ENCODE data around the gene RPL5.

Gene RPL5

DNA sequence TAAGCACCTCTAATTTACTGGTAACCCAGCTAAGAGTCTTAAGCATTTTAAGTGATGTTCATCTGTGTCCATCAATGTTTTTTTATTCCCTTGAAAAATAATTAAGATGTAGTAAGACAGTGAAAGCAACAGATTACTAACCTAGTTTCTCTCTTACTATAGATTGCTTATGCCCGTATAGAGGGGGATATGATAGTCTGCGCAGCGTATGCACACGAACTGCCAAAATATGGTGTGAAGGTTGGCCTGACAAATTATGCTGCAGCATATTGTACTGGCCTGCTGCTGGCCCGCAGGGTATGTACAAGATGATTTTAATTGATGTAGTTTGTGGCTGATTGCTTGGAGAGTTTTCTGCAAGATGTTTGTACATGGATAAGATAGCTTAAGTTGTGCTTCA, 2.8 kb downstream of the RPL5 start:
- H3K36me3 Mint-ChIP-seq (ENCODE audit: low read depth), result peaks cover 78% of the 10 kb centered on the region
- no peaks in the 10 kb centered on the region for H3K9me3 Mint-ChIP-seq
- peak overlapping the region; percentile 99 for H3K4me3 Mint-ChIP-seq
- no peaks in the 10 kb centered on the region for H3K27me3 Mint-ChIP-seq (ENCODE audit: low read depth)
- H3K27ac Mint-ChIP-seq, result peak overlapping the region; percentile 22
- peaks cover 59% of the 10 kb centered on the region for H3K4me1 Mint-ChIP-seq (ENCODE audit: low read depth)
- DNase-seq (ENCODE audit: low spot score), result no peak

GRCh38 chr1:92837062-92837461, 5.2 kb downstream of the RPL5 start:
- H3K4me3 Mint-ChIP-seq, result peak overlapping the region; percentile 48
- no peaks in the 10 kb centered on the region for H3K27me3 Mint-ChIP-seq (ENCODE audit: low read depth)
- H3K27ac Mint-ChIP-seq, result peak overlapping the region; percentile 51
- no peaks in the 10 kb centered on the region for H3K9me3 Mint-ChIP-seq
- H3K4me1 Mint-ChIP-seq (ENCODE audit: low read depth), result peaks cover 62% of the 10 kb centered on the region
- H3K36me3 Mint-ChIP-seq (ENCODE audit: low read depth), result peaks cover 94% of the 10 kb centered on the region
- DNase-seq (ENCODE audit: low spot score), result no peak

GRCh38 chr1:92838519-92838918, 6.7 kb downstream of the RPL5 start:
- Mint-ChIP-seq H3K9me3 (no peaks in the 10 kb centered on the region), H3K27me3 (ENCODE audit: low read depth) (no peaks in the 10 kb centered on the region), H3K27ac (no peak overlapping the region), H3K36me3 (ENCODE audit: low read depth) (peaks cover 88% of the 10 kb centered on the region), H3K4me3 (peak overlapping the region; percentile 7), H3K4me1 (ENCODE audit: low read depth) (peaks cover 56% of the 10 kb centered on the region)
- no peak for DNase-seq (ENCODE audit: low spot score)

DNA sequence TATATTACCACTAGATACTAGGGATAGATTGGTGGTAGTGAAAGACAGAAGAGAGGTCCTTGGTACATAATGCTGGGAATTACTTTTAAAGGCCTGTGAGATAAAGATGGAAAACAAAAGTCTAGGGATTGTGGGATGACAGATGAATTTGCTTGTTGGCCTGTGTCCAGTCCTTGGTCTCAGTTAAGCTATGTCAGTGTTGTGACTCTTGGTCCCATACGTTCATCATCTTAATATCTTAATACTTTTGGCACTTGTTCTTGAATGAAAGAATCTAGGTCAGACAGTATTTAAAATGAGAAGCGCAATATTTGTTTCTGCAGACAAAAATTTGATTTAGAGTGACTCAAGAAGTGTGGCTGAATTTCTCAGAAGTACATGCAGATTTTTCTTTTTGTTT, 7.6 kb downstream of the RPL5 start:
- peaks cover 47% of the 10 kb centered on the region for H3K4me1 Mint-ChIP-seq (ENCODE audit: low read depth)
- no peak overlapping the region for H3K4me3 Mint-ChIP-seq
- peaks cover 88% of the 10 kb centered on the region for H3K36me3 Mint-ChIP-seq (ENCODE audit: low read depth)
- DNase-seq (ENCODE audit: low spot score), result no peak
- no peaks in the 10 kb centered on the region for H3K9me3 Mint-ChIP-seq
- no peak overlapping the region for H3K27ac Mint-ChIP-seq
- no peaks in the 10 kb centered on the region for H3K27me3 Mint-ChIP-seq (ENCODE audit: low read depth)

DNA sequence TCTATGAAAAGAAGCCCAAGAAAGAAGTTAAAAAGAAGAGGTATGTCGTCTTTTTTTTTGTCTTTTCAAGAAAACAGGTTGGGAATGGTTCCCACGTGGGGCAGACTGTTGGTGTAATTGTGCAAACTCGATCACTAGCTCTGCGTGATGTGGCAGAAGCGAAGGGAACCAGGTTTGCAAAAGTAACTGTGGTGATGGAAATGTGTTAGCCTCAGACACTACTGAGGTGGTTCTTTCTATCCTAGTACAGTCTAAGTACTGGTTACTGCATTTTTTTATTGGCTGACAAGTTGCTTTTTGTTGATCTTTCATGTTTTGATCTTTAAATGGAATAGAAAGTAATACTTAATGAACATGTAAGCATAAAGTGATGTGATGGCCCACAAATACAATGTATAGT, 8.8 kb downstream of the RPL5 start:
- H3K4me3 Mint-ChIP-seq, result no peak overlapping the region
- H3K27ac Mint-ChIP-seq, result no peak overlapping the region
- peaks cover 40% of the 10 kb centered on the region for H3K4me1 Mint-ChIP-seq (ENCODE audit: low read depth)
- peaks cover 77% of the 10 kb centered on the region for H3K36me3 Mint-ChIP-seq (ENCODE audit: low read depth)
- H3K27me3 Mint-ChIP-seq (ENCODE audit: low read depth), result no peaks in the 10 kb centered on the region
- no peaks in the 10 kb centered on the region for H3K9me3 Mint-ChIP-seq
- no peak for DNase-seq (ENCODE audit: low spot score)

GRCh38 chr1:92842082-92843045, 10.5 kb downstream of the RPL5 start:
- Mint-ChIP-seq H3K9me3 (no peaks in the 10 kb centered on the region), H3K36me3 (ENCODE audit: low read depth) (peaks cover 67% of the 10 kb centered on the region), H3K27ac (no peak overlapping the region), H3K4me1 (ENCODE audit: low read depth) (peaks cover 23% of the 10 kb centered on the region), H3K4me3 (no peak overlapping the region), H3K27me3 (ENCODE audit: low read depth) (no peaks in the 10 kb centered on the region)
- DNase-seq (ENCODE audit: low spot score), result no peak

DNA sequence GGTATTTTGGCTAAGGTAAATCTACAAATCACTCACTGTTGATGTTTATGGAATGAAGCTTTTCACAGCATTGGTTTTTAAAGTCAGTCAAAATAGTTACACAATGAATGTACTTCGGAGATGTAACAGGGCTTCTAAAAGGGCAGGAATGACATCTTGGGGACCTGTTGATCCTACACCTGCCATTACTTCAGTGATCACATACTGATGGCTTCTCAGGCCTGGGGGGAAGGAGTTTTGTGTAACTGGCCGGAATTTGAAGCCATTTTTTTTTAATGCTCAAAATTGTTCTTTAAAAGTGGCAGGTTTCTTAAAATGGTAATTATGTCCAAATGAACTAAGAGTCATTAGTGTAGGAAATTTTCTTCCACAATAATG, 11.2 kb downstream of the RPL5 start:
- H3K36me3 Mint-ChIP-seq (ENCODE audit: low read depth), result peaks cover 61% of the 10 kb centered on the region
- no peak overlapping the region for H3K4me3 Mint-ChIP-seq
- H3K9me3 Mint-ChIP-seq, result no peaks in the 10 kb centered on the region
- no peak overlapping the region for H3K27ac Mint-ChIP-seq
- no peak for DNase-seq (ENCODE audit: low spot score)
- peaks cover 16% of the 10 kb centered on the region for H3K4me1 Mint-ChIP-seq (ENCODE audit: low read depth)
- no peaks in the 10 kb centered on the region for H3K27me3 Mint-ChIP-seq (ENCODE audit: low read depth)

DNA sequence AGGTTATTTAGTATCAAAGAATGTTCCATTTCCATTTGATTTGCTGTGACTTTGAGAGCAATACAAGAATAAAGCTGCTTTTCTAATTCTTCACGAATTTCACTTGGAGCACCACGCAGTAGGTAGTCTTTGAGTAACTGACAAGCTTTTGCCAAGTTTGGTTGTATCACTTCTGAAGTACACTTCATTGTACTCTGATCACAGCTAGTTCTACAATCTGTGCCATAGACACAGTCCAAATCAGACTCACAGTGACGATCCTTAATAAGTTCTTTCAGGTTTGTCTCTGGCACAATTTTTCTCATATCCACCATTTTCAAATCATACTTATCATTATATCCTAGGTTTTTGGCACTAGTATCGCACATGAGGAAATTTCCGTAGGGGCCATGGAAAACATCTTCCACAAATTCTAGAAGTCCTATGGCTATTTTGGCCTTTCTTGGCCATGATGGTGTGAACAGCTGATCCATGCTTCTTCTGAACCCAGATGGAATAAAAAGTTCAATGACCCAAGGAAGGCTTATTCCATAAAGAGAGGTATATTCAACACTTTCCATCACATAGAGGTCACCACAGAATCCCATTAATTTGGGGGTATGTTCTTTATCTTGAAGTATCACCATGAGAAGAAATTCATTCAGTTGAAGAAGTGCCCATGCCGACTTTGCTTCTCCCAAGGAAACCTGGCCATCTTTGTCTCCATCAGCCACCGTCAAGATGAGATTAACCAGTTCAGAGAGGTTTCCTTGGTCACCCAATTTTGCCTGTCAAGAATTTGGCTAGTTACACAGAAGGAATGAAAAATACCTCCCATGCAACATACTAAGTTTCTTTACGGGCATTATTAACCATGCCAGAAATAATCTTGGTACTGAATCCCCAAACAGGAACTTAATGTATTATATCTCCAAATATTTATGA, 11.9 kb downstream of the RPL5 start:
- DNase-seq (ENCODE audit: low spot score), result no peak
- H3K9me3 Mint-ChIP-seq, result no peaks in the 10 kb centered on the region
- no peaks in the 10 kb centered on the region for H3K27me3 Mint-ChIP-seq (ENCODE audit: low read depth)
- peaks cover 12% of the 10 kb centered on the region for H3K4me1 Mint-ChIP-seq (ENCODE audit: low read depth)
- H3K27ac Mint-ChIP-seq, result no peak overlapping the region
- H3K4me3 Mint-ChIP-seq, result no peak overlapping the region
- peaks cover 54% of the 10 kb centered on the region for H3K36me3 Mint-ChIP-seq (ENCODE audit: low read depth)

DNA sequence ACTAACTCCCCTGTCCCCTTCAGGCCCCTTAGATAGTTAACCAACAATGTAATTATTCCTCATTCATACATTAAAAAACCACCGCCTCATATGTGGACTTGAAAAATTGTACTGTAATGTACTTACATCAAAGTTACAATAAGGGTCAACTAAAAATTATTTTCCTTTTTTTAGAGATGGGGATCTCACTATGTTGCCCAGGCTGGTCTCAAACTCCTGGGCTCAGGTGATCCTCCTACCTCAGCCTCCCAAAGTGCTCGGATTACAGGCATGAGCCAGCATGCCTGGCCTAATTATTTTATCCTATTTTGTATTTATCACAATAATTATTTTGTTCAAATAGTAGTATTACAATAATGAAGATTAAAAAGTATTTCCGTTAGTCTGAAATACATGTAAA, 12.6 kb downstream of the RPL5 start:
- peaks cover 47% of the 10 kb centered on the region for H3K36me3 Mint-ChIP-seq (ENCODE audit: low read depth)
- DNase-seq (ENCODE audit: low spot score), result no peak
- no peak overlapping the region for H3K4me3 Mint-ChIP-seq
- no peak overlapping the region for H3K27ac Mint-ChIP-seq
- no peaks in the 10 kb centered on the region for H3K9me3 Mint-ChIP-seq
- peaks cover 8% of the 10 kb centered on the region for H3K4me1 Mint-ChIP-seq (ENCODE audit: low read depth)
- no peaks in the 10 kb centered on the region for H3K27me3 Mint-ChIP-seq (ENCODE audit: low read depth)

DNA sequence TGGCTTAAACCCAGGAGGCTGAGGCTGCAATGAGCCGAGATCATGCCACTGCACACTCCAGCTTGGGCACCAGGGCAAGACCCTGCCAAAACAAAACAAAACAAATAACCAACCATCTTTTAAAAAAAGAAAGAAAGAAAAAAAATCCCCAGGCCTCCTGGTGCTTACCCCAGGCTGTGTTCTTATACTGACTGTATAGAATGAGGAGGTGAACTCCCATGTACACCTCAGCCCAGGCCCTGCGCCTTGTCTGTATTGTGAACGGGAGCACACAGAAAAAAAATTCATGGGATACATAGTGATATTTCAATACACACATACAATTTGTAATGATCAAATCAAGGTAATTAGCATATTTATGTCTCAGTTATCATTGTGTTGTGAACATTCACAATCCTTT, 14.1 kb downstream of the RPL5 start:
- Mint-ChIP-seq H3K4me3 (no peak overlapping the region), H3K4me1 (ENCODE audit: low read depth) (peaks cover 2% of the 10 kb centered on the region), H3K36me3 (ENCODE audit: low read depth) (peaks cover 38% of the 10 kb centered on the region), H3K9me3 (no peaks in the 10 kb centered on the region), H3K27me3 (ENCODE audit: low read depth) (no peaks in the 10 kb centered on the region), H3K27ac (no peak overlapping the region)
- DNase-seq (ENCODE audit: low spot score), result no peak

GRCh38 chr1:92848201-92848600, 16.4 kb downstream of the RPL5 start:
- Mint-ChIP-seq H3K4me1 (ENCODE audit: low read depth) (peaks cover 2% of the 10 kb centered on the region), H3K4me3 (no peak overlapping the region), H3K9me3 (no peaks in the 10 kb centered on the region), H3K27ac (no peak overlapping the region), H3K36me3 (ENCODE audit: low read depth) (peaks cover 25% of the 10 kb centered on the region), H3K27me3 (ENCODE audit: low read depth) (no peaks in the 10 kb centered on the region)
- DNase-seq (ENCODE audit: low spot score), result no peak

DNA sequence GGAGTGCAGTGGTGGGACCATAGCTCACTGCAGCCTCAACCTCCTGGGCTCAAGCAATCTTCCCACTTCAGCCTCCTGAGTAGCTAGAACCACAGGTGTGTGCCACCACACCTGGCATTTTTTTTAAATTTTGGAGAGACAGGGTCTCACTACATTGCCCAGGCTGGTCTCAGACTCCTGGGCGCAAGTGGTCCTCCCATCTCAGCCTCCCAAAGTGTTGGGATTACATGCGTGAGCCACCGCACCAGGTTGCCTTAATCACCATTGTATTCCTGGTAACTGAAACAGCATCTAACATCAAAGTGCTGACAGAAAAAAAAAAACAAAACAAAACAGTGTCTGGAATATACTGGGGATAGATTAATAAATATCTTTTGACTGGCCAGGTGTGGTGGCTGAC, 18.2 kb downstream of the RPL5 start:
- H3K27me3 Mint-ChIP-seq (ENCODE audit: low read depth), result no peaks in the 10 kb centered on the region
- peaks cover 7% of the 10 kb centered on the region for H3K9me3 Mint-ChIP-seq
- no peak overlapping the region for H3K27ac Mint-ChIP-seq
- no peak overlapping the region for H3K4me3 Mint-ChIP-seq
- peaks cover 21% of the 10 kb centered on the region for H3K36me3 Mint-ChIP-seq (ENCODE audit: low read depth)
- no peak for DNase-seq (ENCODE audit: low spot score)
- peaks cover 8% of the 10 kb centered on the region for H3K4me1 Mint-ChIP-seq (ENCODE audit: low read depth)

DNA sequence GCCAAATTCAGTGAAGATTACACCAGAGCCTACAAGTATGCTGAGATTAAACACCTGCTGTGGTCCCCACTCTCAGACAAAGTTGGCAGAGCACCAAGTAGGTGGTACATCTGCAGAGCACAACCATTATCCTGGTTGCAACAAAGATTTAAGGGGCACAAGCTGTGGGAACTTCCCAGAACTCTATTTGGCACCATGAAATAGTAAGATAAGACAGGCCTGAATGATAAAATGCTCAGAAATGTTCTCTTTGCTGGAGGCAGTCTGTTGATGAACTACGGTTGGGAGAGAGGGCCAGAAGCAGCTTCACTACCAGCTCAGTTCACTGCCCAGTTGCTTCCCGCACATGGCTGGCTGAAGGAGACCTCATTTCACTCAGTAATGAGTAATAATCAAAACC, 19.9 kb downstream of the RPL5 start:
- Mint-ChIP-seq H3K27ac (no peak overlapping the region), H3K9me3 (peaks cover 9% of the 10 kb centered on the region), H3K4me3 (no peak overlapping the region), H3K4me1 (ENCODE audit: low read depth) (peaks cover 8% of the 10 kb centered on the region), H3K36me3 (ENCODE audit: low read depth) (peaks cover 16% of the 10 kb centered on the region), H3K27me3 (ENCODE audit: low read depth) (no peaks in the 10 kb centered on the region)
- DNase-seq (ENCODE audit: low spot score), result no peak

- peaks cover 16% of the 10 kb centered on the region for H3K36me3 Mint-ChIP-seq (ENCODE audit: low read depth)
- H3K9me3 Mint-ChIP-seq, result peaks cover 9% of the 10 kb centered on the region
- no peak overlapping the region for H3K27ac Mint-ChIP-seq
- peaks cover 10% of the 10 kb centered on the region for H3K4me1 Mint-ChIP-seq (ENCODE audit: low read depth)
- no peaks in the 10 kb centered on the region for H3K27me3 Mint-ChIP-seq (ENCODE audit: low read depth)
- H3K4me3 Mint-ChIP-seq, result no peak overlapping the region
- no peak for DNase-seq (ENCODE audit: low spot score)
Measured at GRCh38 chr1:92853299-92853698, 21.5 kb downstream of the RPL5 start.

Data from T-helper 2 cell treated with Interferon-gamma antibody and Interleukin-4, amounts not matched to agents 5 μg/mL and 100 μg/mL, for 36 hours (primary cell).